GM12891 (cell line): ENCODE measurements around the gene EIF2A.

Experiments
- PAX5 ChIP-seq: IDR thresholded peaks from 2 replicates; pipeline ENCODE4 v1.6.1; 2011; ENCODE audit warnings: low read length, moderate library complexity, mild to moderate bottlenecking; ENCODE audit not compliant: insufficient read depth, severe bottlenecking
- POLR2A ChIP-seq: IDR thresholded peaks from 2 replicates; pipeline ENCODE4 v1.6.1; 2011; ENCODE audit warnings: low read depth, low read length, control low read depth
- POLR2AphosphoS5 ChIP-seq: IDR thresholded peaks from 2 replicates; pipeline ENCODE4 v1.6.1; 2011; ENCODE audit warnings: low read depth, low read length, control low read depth
- POU2F2 ChIP-seq: IDR thresholded peaks from 2 replicates; pipeline ENCODE4 v1.6.1; 2011; ENCODE audit warnings: low read depth, mild to moderate bottlenecking, control low read depth, low read length, moderate library complexity
- TAF1 ChIP-seq: IDR thresholded peaks from 2 replicates; pipeline ENCODE4 v1.6.1; 2011; ENCODE audit warnings: low read depth, low read length, control low read depth

GRCh38 chr3:150497956-150498355, 48.6 kb upstream of the EIF2A start:
- TF ChIP-seq POLR2A = no peak
- no peak for TF ChIP-seq TAF1
- no peak for TF ChIP-seq POLR2AphosphoS5
- TF ChIP-seq POU2F2 = no peak
- no peak for TF ChIP-seq PAX5
